Spleen (tissue), 7 donors: ENCODE measurements around the gene ABCB9.

Source experiments
- CTCF ChIP-seq, 11 experiments: fragments of 200-600 bp in 7 of 11; fragments of 450-650 bp in 4 of 11; sonication (generic) in 4 of 11; IDR thresholded peaks in 8 of 11; conservative IDR thresholded peaks in 3 of 11; 1 replicate in 7 of 11; 2 replicates in 4 of 11; pipeline versions ENCODE4 v1.4.0 to v1.8.0; 2016 to 2021; ENCODE audit warnings: antibody characterized with exemption in 11 of 11, inconsistent platforms in 4 of 11, mild to moderate bottlenecking in 1 of 11
- POLR2A ChIP-seq, 3 donors: fragments of 450-650 bp; IDR thresholded peaks; one replicate each; pipeline ENCODE4 v1.5.1; 2017; ENCODE audit warnings: antibody characterized with exemption in 3 of 3, mild to moderate bottlenecking in 1 of 3
- POLR2AphosphoS5 ChIP-seq, 3 donors: sonication (generic); formaldehyde crosslinking; IDR thresholded peaks; one replicate each; pipeline ENCODE4 v1.5.1; 2017; ENCODE audit warnings: antibody characterized with exemption in 3 of 3
- donor health status: DM: no; HTN: no; CAD: no; lungs with moderate emphysema.
- donor health status: DM: no; HTN: no; CAD: no.
- donor health status: DM: no; HTN: no; CAD: no.

GRCh38 chr12:122893208-122894153 lies 72.8 kb downstream of the ABCB9 start:
- TF ChIP-seq CTCF (IDR thresholded peaks at IDR 0.05 in 8 of 11, conservative IDR thresholded peaks at IDR 0.05 in 3 of 11) (no peak), POLR2A (IDR thresholded peaks at IDR 0.05) (no peak), POLR2AphosphoS5 (IDR thresholded peaks at IDR 0.05) (no peak)
